HFFc6 (cell line): ENCODE data around the gene RFLNA. TPM values are rescaled to one million over a fixed set of nuclear protein-coding genes. Genes with fewer than 3 reads are reported as not detected.

Experiments
- DNase-seq: peaks from one replicate; pipeline ENCODE4 v3.0.0-alpha.2; 2018
- H3K27ac Mint-ChIP-seq: 2 replicates; pipeline ENCODE4 v1.8.0; 2020; ENCODE audit warnings: mild to moderate bottlenecking, mixed read lengths
- H3K27me3 Mint-ChIP-seq: 2 replicates; pipeline ENCODE4 v1.8.0; 2021; ENCODE audit warnings: mild to moderate bottlenecking, moderate library complexity, mixed read lengths; ENCODE audit not compliant: insufficient read depth
- H3K36me3 Mint-ChIP-seq: 2 replicates; pipeline ENCODE4 v1.8.0; 2021; ENCODE audit warnings: low read depth, mixed read lengths
- H3K4me1 Mint-ChIP-seq: 2 replicates; pipeline ENCODE4 v1.8.0; 2020; ENCODE audit warnings: low read depth, mixed read lengths
- H3K4me3 Mint-ChIP-seq: 2 replicates; pipeline ENCODE4 v1.8.0; 2020; ENCODE audit warnings: mild to moderate bottlenecking, moderate library complexity, mixed read lengths
- H3K9me3 Mint-ChIP-seq: 2 replicates; pipeline ENCODE4 v1.8.0; 2020; ENCODE audit warnings: mild to moderate bottlenecking, mixed read lengths
- total RNA-seq, 6 experiments: library from RNA; stranded (reverse); fragmentation: NEBNext Ultra II Directional; extraction: Animal tissue kit (Norgen Biotek cat#: 25700); gene quantifications; 2 replicates in 1 of 6; 3 replicates in 5 of 6; pipeline ENCODE4 v1.2.3, GENCODE V29; 2021
- TF ChIP-seq, protein P1 (sequence below): fragments of 200-600 bp; sonication (generic); IDR thresholded peaks from 2 replicates; pipeline ENCODE4 v1.5.0; 2021; ENCODE audit warnings: antibody characterized with exemption, mild to moderate bottlenecking

The RFLNA gene
- total RNA-seq, 6 experiments from 2014 or later, result not detected

DNA sequence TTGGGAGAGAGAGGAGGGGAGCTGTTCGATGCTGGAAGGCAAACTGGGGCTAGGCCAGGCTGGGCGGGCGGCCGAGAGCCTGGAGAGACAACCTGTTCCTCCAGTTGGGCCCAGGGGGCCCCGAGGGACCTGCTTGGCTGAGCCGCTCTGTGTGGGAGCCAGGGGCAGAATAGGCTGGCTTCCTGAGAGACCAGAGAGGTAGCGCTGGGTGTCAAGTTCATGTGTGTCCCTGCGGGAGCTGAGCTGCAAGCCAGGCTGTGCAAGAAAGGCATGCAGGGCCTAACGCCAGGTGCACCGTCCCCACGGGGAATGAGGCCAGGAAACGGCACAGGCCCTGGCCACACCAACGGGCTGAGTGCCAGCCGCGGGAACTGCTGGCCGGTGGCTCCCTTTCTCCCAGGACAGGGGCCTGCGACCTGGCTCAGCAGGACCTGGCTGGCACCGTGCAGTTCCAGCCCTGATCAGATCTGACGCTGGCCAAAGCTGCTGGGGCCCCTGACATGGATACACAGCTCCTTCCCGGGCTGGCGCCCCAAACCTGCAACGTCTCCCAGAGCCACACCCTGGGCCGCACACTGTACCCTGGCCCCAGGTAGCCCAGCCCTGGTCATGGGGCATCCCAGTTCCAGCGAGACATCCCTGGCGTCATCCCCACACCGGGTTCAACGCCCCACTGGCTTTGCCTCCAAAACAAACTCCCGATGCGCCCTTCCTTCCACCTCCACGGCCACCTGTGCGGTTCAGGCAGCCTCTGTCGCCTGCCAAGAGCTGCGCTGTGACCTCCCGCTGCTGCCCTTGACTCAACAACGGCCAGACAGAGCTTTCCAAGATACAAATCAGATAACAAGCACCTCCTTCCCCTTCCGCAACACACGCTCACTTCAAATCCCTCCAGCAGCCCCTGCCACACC lies 65.0 kb downstream of the RFLNA start:
- TF ChIP-seq, protein P1, sequence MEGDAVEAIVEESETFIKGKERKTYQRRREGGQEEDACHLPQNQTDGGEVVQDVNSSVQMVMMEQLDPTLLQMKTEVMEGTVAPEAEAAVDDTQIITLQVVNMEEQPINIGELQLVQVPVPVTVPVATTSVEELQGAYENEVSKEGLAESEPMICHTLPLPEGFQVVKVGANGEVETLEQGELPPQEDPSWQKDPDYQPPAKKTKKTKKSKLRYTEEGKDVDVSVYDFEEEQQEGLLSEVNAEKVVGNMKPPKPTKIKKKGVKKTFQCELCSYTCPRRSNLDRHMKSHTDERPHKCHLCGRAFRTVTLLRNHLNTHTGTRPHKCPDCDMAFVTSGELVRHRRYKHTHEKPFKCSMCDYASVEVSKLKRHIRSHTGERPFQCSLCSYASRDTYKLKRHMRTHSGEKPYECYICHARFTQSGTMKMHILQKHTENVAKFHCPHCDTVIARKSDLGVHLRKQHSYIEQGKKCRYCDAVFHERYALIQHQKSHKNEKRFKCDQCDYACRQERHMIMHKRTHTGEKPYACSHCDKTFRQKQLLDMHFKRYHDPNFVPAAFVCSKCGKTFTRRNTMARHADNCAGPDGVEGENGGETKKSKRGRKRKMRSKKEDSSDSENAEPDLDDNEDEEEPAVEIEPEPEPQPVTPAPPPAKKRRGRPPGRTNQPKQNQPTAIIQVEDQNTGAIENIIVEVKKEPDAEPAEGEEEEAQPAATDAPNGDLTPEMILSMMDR, result no peak
- Mint-ChIP-seq H3K27me3 (peaks cover 10% of the 10 kb centered on the region), H3K27ac (peak overlapping the region; percentile 40; the same call in 1 of the 2 replicates)

GRCh38 chr12:124361074-124361970 lies 66.4 kb downstream of the RFLNA start:
- H3K4me3 Mint-ChIP-seq, result no peak overlapping the region
- no peaks in the 10 kb centered on the region for H3K4me1 Mint-ChIP-seq
- TF ChIP-seq, protein P1, result no peak
- no peaks in the 10 kb centered on the region for H3K9me3 Mint-ChIP-seq
- H3K27ac Mint-ChIP-seq, result peak overlapping the region; percentile 24
- peaks cover 7% of the 10 kb centered on the region for H3K27me3 Mint-ChIP-seq
- no peak for DNase-seq
- H3K36me3 Mint-ChIP-seq, result peaks cover 31% of the 10 kb centered on the region

More for the DNA sequence above, 65.0 kb downstream of the RFLNA start:
- H3K9me3 Mint-ChIP-seq, result no peaks in the 10 kb centered on the region
- peaks cover 30% of the 10 kb centered on the region for H3K36me3 Mint-ChIP-seq
- no peak for DNase-seq
- H3K4me3 Mint-ChIP-seq, result no peak overlapping the region
- H3K4me1 Mint-ChIP-seq, result no peaks in the 10 kb centered on the region

DNA sequence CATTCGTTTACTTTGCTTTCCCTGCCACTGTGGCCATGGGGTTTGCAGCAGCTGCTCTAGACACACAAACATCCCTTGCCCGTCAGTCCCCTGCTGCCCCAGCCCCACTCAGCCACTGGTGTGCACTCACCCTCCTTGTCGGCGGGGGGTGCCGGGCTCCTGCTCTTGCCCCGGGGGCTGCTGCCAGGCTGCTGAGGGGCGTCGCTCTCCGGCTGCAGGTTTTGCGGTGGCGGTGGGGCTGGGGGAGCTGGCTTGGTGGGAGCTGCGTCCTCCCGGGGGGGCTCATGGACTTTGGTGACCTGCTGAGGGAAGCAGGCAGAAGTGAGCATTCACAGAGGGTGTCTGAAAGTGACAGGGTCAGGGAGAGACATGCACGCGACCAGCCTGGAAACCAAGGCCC lies 67.1 kb downstream of the RFLNA start:
- DNase-seq, result no peak
- no peaks in the 10 kb centered on the region for H3K9me3 Mint-ChIP-seq
- peaks cover 7% of the 10 kb centered on the region for H3K27me3 Mint-ChIP-seq
- H3K36me3 Mint-ChIP-seq, result peaks cover 30% of the 10 kb centered on the region
- TF ChIP-seq, protein P1, result no peak
- H3K27ac Mint-ChIP-seq, result peak overlapping the region; percentile 24; the same call in 1 of the 2 replicates
- no peaks in the 10 kb centered on the region for H3K4me1 Mint-ChIP-seq
- no peak overlapping the region for H3K4me3 Mint-ChIP-seq

DNA sequence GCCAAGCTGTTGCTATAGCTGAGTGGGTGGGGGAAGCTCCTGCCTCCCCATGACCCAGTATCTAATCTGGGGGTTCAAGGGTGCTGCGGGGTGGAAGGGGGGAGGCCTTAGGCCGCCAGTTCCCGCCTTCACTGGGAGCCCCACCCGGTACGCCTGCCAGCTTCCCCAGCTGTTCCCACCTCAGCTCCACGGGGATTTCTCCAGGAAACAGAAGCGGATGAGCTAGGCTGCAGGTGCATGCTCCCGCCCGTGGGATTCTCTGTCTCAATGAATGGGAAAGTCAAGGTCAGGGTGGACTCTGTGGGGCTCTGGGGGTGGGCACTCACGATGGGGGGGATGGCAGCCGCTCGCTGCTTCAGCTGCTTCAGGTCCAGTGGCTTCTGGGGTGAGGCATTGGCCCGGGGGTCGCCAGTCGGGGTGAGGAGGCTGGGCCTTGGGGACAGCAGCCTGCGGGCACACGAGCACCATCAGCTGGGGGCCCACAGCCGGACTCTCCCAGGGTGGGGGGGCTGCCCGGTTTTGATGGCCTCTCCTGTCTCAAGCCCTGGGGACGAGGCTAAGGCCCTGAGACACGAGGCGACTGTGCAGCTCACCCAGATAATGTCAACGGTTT lies 68.6 kb downstream of the RFLNA start:
- peaks cover 10% of the 10 kb centered on the region for H3K27me3 Mint-ChIP-seq
- no peaks in the 10 kb centered on the region for H3K9me3 Mint-ChIP-seq
- H3K27ac Mint-ChIP-seq, result no peak overlapping the region
- no peak for DNase-seq
- H3K36me3 Mint-ChIP-seq, result peaks cover 16% of the 10 kb centered on the region
- H3K4me3 Mint-ChIP-seq, result no peak overlapping the region
- H3K4me1 Mint-ChIP-seq, result peaks cover 3% of the 10 kb centered on the region
- TF ChIP-seq, protein P1, result no peak

DNA sequence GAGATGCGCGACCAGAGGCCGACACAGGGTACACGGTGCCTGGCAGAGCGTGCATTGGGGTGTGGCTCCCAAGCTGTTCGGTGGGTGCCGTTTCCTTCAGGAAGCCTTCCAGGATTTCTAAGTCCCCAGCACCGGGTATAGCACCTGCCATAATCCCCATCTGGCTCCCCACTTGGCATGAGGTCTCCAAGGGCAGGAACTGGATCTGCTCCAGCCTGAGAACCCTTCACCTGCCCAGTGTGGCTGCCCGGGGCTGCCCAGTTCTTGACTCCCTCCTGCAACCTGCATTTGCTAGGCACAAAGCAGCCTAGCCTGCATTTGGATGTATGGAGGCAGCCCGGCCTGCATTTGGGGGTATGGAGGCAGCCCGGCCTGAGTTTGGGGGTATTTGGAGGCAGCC lies 69.7 kb downstream of the RFLNA start:
- Mint-ChIP-seq H3K27me3 (peaks cover 11% of the 10 kb centered on the region), H3K4me1 (peaks cover 9% of the 10 kb centered on the region), H3K9me3 (no peaks in the 10 kb centered on the region), H3K4me3 (no peak overlapping the region), H3K27ac (no peak overlapping the region), H3K36me3 (peaks cover 15% of the 10 kb centered on the region)
- TF ChIP-seq, protein P1, result no peak
- no peak for DNase-seq
